Neural progenitor cell (in vitro differentiated cells): Measurements from ENCODE around the gene ISM1. TPM values are rescaled to one million over a fixed set of nuclear protein-coding genes. Genes with fewer than 3 reads are reported as not detected.

Experiments used
- DNase-seq: peaks from one replicate; pipeline ENCODE4 v3.0.0-alpha.2; 2016; ENCODE audit warnings: low spot score
- H2AFZ ChIP-seq: fragments of 200-600 bp; sonication (generic); replicated peaks from 2 replicates; pipeline ENCODE4 v1.6.1; 2016; ENCODE audit warnings: antibody characterized with exemption
- H3F3A ChIP-seq: fragments of 200-600 bp; sonication (generic); 2 replicates; pipeline ENCODE4 v1.6.1; 2016; ENCODE audit warnings: antibody characterized with exemption, low read depth
- H3K27ac ChIP-seq: fragments of 200-600 bp; sonication (generic); 2 replicates; pipeline ENCODE4 v1.5.1; 2016; ENCODE audit warnings: mild to moderate bottlenecking
- H3K27me3 ChIP-seq: fragments of 200-600 bp; sonication (generic); 2 replicates; pipeline ENCODE4 v1.6.1; 2016; ENCODE audit warnings: mild to moderate bottlenecking, moderate library complexity
- H3K36me3 ChIP-seq: fragments of 200-600 bp; sonication (generic); 2 replicates; pipeline ENCODE4 v1.5.1; 2016
- H3K4me1 ChIP-seq: fragments of 200-600 bp; sonication (generic); 2 replicates; pipeline ENCODE4 v1.6.1; 2016; ENCODE audit warnings: mixed run types
- H3K4me2 ChIP-seq: fragments of 200-600 bp; sonication (generic); 2 replicates; pipeline ENCODE4 v1.6.1; 2016
- H3K4me3 ChIP-seq: fragments of 200-600 bp; sonication (generic); 2 replicates; pipeline ENCODE4 v1.5.1; 2016
- H3K79me2 ChIP-seq: fragments of 200-600 bp; sonication (generic); 2 replicates; pipeline ENCODE4 v1.6.1; 2016; ENCODE audit warnings: low read depth
- H3K9ac ChIP-seq: fragments of 200-600 bp; sonication (generic); 2 replicates; pipeline ENCODE4 v1.6.1; 2016
- H3K9me3 ChIP-seq: fragments of 200-600 bp; sonication (generic); 2 replicates; pipeline ENCODE4 v1.5.1; 2016; ENCODE audit warnings: low read depth
- H4K20me1 ChIP-seq: fragments of 200-600 bp; sonication (generic); 2 replicates; pipeline ENCODE4 v1.6.1; 2016; ENCODE audit warnings: low read depth
- H3K27ac Mint-ChIP-seq: 3 replicates; pipeline ENCODE4 v1.8.0; 2021; ENCODE audit warnings: mixed read lengths
- H3K27me3 Mint-ChIP-seq: 2 replicates; pipeline ENCODE4 v1.8.0; 2022; ENCODE audit warnings: low read depth, mild to moderate bottlenecking, inconsistent platforms, moderate library complexity, mixed read lengths; ENCODE audit not compliant: insufficient read depth
- H3K36me3 Mint-ChIP-seq: 3 replicates; pipeline ENCODE4 v1.8.0; 2021; ENCODE audit warnings: mixed read lengths
- H3K4me1 Mint-ChIP-seq: 3 replicates; pipeline ENCODE4 v1.8.0; 2021; ENCODE audit warnings: mixed read lengths
- H3K4me3 Mint-ChIP-seq: 3 replicates; pipeline ENCODE4 v1.8.0; 2021; ENCODE audit warnings: mild to moderate bottlenecking, moderate library complexity, mixed read lengths
- H3K9me3 Mint-ChIP-seq: 3 replicates; pipeline ENCODE4 v1.8.0; 2020; ENCODE audit warnings: mixed read lengths
- EZH2 ChIP-seq: fragments of 200-600 bp; sonication (generic); IDR thresholded peaks from 2 replicates; pipeline ENCODE4 v1.6.1; 2017; ENCODE audit warnings: antibody characterized with exemption, mild to moderate bottlenecking, moderate library complexity
- EZH2phosphoT487 ChIP-seq: fragments of 200-600 bp; sonication (generic); IDR thresholded peaks from 2 replicates; pipeline ENCODE4 v1.6.1; 2017; ENCODE audit warnings: antibody characterized with exemption
- total RNA-seq: library from RNA; depleted of rRNA; stranded (reverse); fragments of >200 nt; gene quantifications from 2 replicates; pipeline ENCODE4 v1.2.3, GENCODE V29; 2015; ENCODE audit warnings: low replicate concordance
- TF ChIP-seq, protein P1 (sequence below): fragments of 200-600 bp; sonication (generic); IDR thresholded peaks from 2 replicates; pipeline ENCODE4 v1.5.1; 2017; ENCODE audit warnings: antibody characterized with exemption, mild to moderate bottlenecking

The ISM1 gene
- total RNA-seq, 1 donor from 2014 or later, result not detected

DNA sequence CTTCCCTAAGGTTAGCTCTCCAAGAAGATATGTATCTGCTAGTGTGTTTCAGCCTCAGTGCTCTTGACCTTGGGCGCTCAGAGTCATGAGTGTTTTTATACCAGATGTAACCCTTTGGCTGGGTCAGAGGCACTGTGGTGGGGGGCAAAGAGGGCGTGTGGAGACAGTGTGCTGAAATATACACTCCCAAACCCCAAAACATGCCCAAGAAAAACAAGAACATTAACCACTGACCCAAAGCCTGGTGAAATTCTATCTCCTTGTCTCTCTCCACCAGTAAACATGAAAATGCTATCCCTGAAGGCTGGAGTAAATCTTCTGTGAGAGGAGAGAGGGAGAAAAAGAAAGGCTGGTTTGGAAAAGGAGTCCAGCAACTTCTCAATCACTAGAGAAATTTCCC is 47.9 kb downstream of the ISM1 start:
- H3K4me2 ChIP-seq, result no peak overlapping the region
- H3F3A ChIP-seq, result peaks cover under 1% of the 10 kb centered on the region
- H3K9ac ChIP-seq, result no peak overlapping the region
- Mint-ChIP-seq H3K4me3 (no peak overlapping the region), H3K27ac (no peak overlapping the region), H3K9me3 (no peaks in the 10 kb centered on the region), H3K27me3 (peaks cover 2% of the 10 kb centered on the region), H3K36me3 (no peaks in the 10 kb centered on the region), H3K4me1 (peaks cover 5% of the 10 kb centered on the region)
- no peaks in the 10 kb centered on the region for H3K36me3 ChIP-seq
- H3K79me2 ChIP-seq, result no peaks in the 10 kb centered on the region
- no peak overlapping the region for H3K4me3 ChIP-seq
- no peaks in the 10 kb centered on the region for H3K27me3 ChIP-seq
- H3K4me1 ChIP-seq, result peaks cover 1% of the 10 kb centered on the region
- DNase-seq, result no peak
- H2AFZ ChIP-seq, result no peak overlapping the region
- no peaks in the 10 kb centered on the region for H4K20me1 ChIP-seq
- no peak for TF ChIP-seq EZH2phosphoT487
- H3K27ac ChIP-seq, result no peak overlapping the region
- no peaks in the 10 kb centered on the region for H3K9me3 ChIP-seq

DNA sequence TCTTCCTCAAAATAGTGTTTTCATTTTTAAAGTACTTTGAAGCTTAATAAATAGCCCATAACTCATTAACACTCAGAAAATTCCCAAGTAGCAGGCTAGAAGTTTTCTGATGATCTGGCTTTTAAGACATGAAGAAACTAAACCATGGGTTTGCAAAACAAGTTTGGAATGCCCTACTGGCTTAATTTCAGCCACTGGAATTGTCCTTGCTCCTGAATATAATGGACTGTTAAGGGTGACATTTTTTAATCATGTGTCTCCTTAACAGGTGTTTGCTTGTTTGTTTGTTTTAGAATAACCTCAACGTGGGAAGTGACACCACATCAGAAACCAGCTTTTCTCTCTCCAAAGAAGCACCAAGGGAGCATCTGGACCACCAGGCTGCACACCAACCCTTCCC is 49.1 kb downstream of the ISM1 start:
- H3K9me3 Mint-ChIP-seq, result no peaks in the 10 kb centered on the region
- Histone ChIP-seq H3K4me1 (peaks cover 11% of the 10 kb centered on the region), H3F3A (peaks cover 7% of the 10 kb centered on the region), H3K4me3 (no peak overlapping the region), H3K27ac (no peak overlapping the region), H4K20me1 (no peaks in the 10 kb centered on the region), H3K36me3 (no peaks in the 10 kb centered on the region), H3K9me3 (no peaks in the 10 kb centered on the region), H3K79me2 (no peaks in the 10 kb centered on the region), H3K4me2 (no peak overlapping the region), H3K9ac (no peak overlapping the region), H3K27me3 (no peaks in the 10 kb centered on the region), H2AFZ (no peak overlapping the region)
- DNase-seq, result no peak
- H3K4me1 Mint-ChIP-seq, result peaks cover 16% of the 10 kb centered on the region
- no peak overlapping the region for H3K4me3 Mint-ChIP-seq
- TF ChIP-seq, protein P1, sequence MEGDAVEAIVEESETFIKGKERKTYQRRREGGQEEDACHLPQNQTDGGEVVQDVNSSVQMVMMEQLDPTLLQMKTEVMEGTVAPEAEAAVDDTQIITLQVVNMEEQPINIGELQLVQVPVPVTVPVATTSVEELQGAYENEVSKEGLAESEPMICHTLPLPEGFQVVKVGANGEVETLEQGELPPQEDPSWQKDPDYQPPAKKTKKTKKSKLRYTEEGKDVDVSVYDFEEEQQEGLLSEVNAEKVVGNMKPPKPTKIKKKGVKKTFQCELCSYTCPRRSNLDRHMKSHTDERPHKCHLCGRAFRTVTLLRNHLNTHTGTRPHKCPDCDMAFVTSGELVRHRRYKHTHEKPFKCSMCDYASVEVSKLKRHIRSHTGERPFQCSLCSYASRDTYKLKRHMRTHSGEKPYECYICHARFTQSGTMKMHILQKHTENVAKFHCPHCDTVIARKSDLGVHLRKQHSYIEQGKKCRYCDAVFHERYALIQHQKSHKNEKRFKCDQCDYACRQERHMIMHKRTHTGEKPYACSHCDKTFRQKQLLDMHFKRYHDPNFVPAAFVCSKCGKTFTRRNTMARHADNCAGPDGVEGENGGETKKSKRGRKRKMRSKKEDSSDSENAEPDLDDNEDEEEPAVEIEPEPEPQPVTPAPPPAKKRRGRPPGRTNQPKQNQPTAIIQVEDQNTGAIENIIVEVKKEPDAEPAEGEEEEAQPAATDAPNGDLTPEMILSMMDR, result no peak
- TF ChIP-seq EZH2phosphoT487, result no peak
- no peak for TF ChIP-seq EZH2
- no peaks in the 10 kb centered on the region for H3K36me3 Mint-ChIP-seq
- no peaks in the 10 kb centered on the region for H3K27me3 Mint-ChIP-seq
- H3K27ac Mint-ChIP-seq, result no peak overlapping the region

- H3K4me3 ChIP-seq, result no peak overlapping the region
- no peak overlapping the region for H3K9ac ChIP-seq
- no peaks in the 10 kb centered on the region for H3K27me3 Mint-ChIP-seq
- H2AFZ ChIP-seq, result no peak overlapping the region
- H3K4me3 Mint-ChIP-seq, result no peak overlapping the region
- no peak overlapping the region for H3K27ac ChIP-seq
- no peaks in the 10 kb centered on the region for H3K27me3 ChIP-seq
- no peak for DNase-seq
- no peaks in the 10 kb centered on the region for H3K36me3 ChIP-seq
- H3K79me2 ChIP-seq, result no peaks in the 10 kb centered on the region
- H3K27ac Mint-ChIP-seq, result no peak overlapping the region
- H4K20me1 ChIP-seq, result no peaks in the 10 kb centered on the region
- H3K4me1 ChIP-seq, result peaks cover 11% of the 10 kb centered on the region
- no peak for TF ChIP-seq EZH2phosphoT487
- TF ChIP-seq, protein P1, result no peak
- TF ChIP-seq EZH2, result no peak
- H3K9me3 ChIP-seq, result no peaks in the 10 kb centered on the region
- peaks cover 7% of the 10 kb centered on the region for H3F3A ChIP-seq
- H3K4me1 Mint-ChIP-seq, result peaks cover 16% of the 10 kb centered on the region
- H3K36me3 Mint-ChIP-seq, result no peaks in the 10 kb centered on the region
- no peak overlapping the region for H3K4me2 ChIP-seq
- no peaks in the 10 kb centered on the region for H3K9me3 Mint-ChIP-seq
Observed at GRCh38 chr20:13271098-13271497, 50.0 kb downstream of the ISM1 start.

DNA sequence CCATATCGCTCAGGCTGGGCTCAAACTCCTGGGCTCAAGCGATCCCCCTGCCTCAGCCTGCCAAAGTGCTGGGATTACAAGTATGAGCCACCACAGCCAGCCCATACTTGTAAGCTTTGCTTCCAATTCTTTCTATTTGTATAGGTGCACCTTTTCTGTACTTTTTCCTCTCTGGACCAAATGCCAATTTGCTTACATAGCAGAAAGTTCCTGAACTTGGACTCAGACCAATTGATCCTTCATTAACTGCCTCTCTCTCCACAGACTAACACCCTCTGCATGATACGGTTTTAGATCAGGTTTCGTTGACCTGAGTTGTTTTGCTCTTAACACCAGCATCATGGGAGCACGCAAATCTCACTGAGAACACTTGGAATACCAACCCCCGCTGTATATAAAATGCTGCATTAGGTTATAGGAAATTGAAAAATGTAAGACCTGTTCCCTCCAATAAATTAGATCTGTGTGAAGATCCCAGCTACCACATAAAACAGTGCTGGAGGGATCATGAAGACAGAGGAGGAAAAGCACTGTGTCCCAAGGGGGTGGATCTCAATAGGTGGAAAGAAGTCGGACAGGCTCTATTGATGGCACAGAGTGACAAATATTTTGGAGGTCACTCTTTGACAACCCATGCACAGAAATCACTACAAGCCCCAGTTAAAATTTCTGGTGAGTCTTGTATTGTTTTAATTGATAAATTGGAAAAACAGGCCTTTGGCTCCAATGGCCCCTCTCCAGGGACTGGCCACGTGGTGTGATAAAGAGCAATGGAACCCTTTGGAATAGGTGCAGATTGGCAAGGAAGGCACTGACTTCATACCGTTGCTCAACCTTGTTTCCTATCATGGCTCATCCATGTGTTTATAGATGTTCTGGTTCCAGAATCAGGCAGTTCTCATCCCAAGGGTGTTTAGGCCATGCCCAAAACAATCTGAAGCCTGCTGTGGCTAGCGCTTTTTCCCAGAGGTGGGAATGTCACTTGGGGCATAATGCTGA is 51.2 kb downstream of the ISM1 start:
- peaks cover 16% of the 10 kb centered on the region for H3K4me1 Mint-ChIP-seq
- Histone ChIP-seq H3K27me3 (no peaks in the 10 kb centered on the region), H3K9me3 (no peaks in the 10 kb centered on the region), H3K27ac (no peak overlapping the region), H4K20me1 (no peaks in the 10 kb centered on the region), H3K4me2 (no peak overlapping the region), H2AFZ (no peak overlapping the region), H3K9ac (no peak overlapping the region), H3K36me3 (no peaks in the 10 kb centered on the region), H3K4me1 (peaks cover 11% of the 10 kb centered on the region), H3K4me3 (no peak overlapping the region), H3K79me2 (no peaks in the 10 kb centered on the region), H3F3A (peaks cover 7% of the 10 kb centered on the region)
- no peak overlapping the region for H3K4me3 Mint-ChIP-seq
- no peaks in the 10 kb centered on the region for H3K27me3 Mint-ChIP-seq
- no peaks in the 10 kb centered on the region for H3K9me3 Mint-ChIP-seq
- no peak for TF ChIP-seq EZH2
- no peak for DNase-seq
- no peak overlapping the region for H3K27ac Mint-ChIP-seq
- no peaks in the 10 kb centered on the region for H3K36me3 Mint-ChIP-seq
